ENCODE results near the gene FBXO44. TPM values are rescaled to one million over a fixed set of nuclear protein-coding genes. Genes with fewer than 3 reads are reported as not detected.

Gene FBXO44
- polyA plus RNA-seq, 4 donors: 15.5 to 19.6 (median 15.9) TPM

- no peak for DNase-seq (ENCODE audit: low read depth in 4 of 4, low spot score in 3 of 4)
Measured at GRCh38 chr1:11706292-11706691, 51.6 kb downstream of the FBXO44 start.

- DNase-seq (ENCODE audit: low read depth in 4 of 4, low spot score in 3 of 4): no peak
Measured at GRCh38 chr1:11707621-11708276, 53.1 kb downstream of the FBXO44 start.

- DNase-seq (ENCODE audit: low read depth in 4 of 4, low spot score in 3 of 4): no peak
Measured at GRCh38 chr1:11708554-11709350, 54.1 kb downstream of the FBXO44 start.

GRCh38 chr1:11711490-11711889 is 56.8 kb downstream of the FBXO44 start:
- DNase-seq (ENCODE audit: low read depth in 4 of 4, low spot score in 3 of 4): no peak

GRCh38 chr1:11712285-11712684 is 57.6 kb downstream of the FBXO44 start:
- no peak for DNase-seq (ENCODE audit: low read depth in 4 of 4, low spot score in 3 of 4)

Other genes starting within 250 kb of the FBXO44 start
- 1 to 10 TPM in 2 of 4 donors, under 1 TPM in 2; 0.80 to 1.8 (median 1.2) TPM for gene DISP3, start 175.7 kb upstream of the FBXO44 start, polyA plus RNA-seq (ENCODE audit: insufficient read length in 4 of 4)
- 1 to 10 TPM in 3 of 4 donors, under 1 TPM in 1; 0.98 to 2.0 (median 1.1) TPM for gene FBXO2, start 448 bp upstream of the FBXO44 start, polyA plus RNA-seq (ENCODE audit: insufficient read length in 4 of 4)
- gene FBXO6, start 9.3 kb downstream of the FBXO44 start, polyA plus RNA-seq (ENCODE audit: insufficient read length in 4 of 4): 1 to 10 TPM; 3.6 to 7.2 (median 4.7) TPM
- gene MAD2L2, start 26.3 kb downstream of the FBXO44 start, polyA plus RNA-seq (ENCODE audit: insufficient read length in 4 of 4): 10 to 100 TPM; 40.4 to 55.5 (median 45.4) TPM
- gene DRAXIN, start 36.8 kb downstream of the FBXO44 start, polyA plus RNA-seq (ENCODE audit: insufficient read length in 4 of 4): 1 to 10 TPM in 3 of 4 donors, under 1 TPM in 1; 1.00 to 1.3 (median 1.1) TPM
- 10 to 100 TPM; 43.2 to 61.6 (median 44.4) TPM for gene AGTRAP, start 81.3 kb downstream of the FBXO44 start, polyA plus RNA-seq (ENCODE audit: insufficient read length in 4 of 4)
- under 1 TPM in 3 of 4 donors, not detected in 1; 0.27 to 0.65 (median 0.37) TPM for gene C1orf167, start 107.3 kb downstream of the FBXO44 start, polyA plus RNA-seq (ENCODE audit: insufficient read length in 4 of 4)
- gene MTHFR, start 151.1 kb downstream of the FBXO44 start, polyA plus RNA-seq (ENCODE audit: insufficient read length in 4 of 4): 10 to 100 TPM; 17.1 to 18.9 (median 18.4) TPM
- 10 to 100 TPM; 15.5 to 20.1 (median 16.6) TPM for gene CLCN6, start 151.3 kb downstream of the FBXO44 start, polyA plus RNA-seq (ENCODE audit: insufficient read length in 4 of 4)
- under 1 TPM in 3 of 4 donors, not detected in 1; 0.22 to 0.44 (median 0.24) TPM for gene NPPA, start 192.9 kb downstream of the FBXO44 start, polyA plus RNA-seq (ENCODE audit: insufficient read length in 4 of 4)
- gene NPPB, start 204.1 kb downstream of the FBXO44 start, polyA plus RNA-seq (ENCODE audit: insufficient read length in 4 of 4): under 1 TPM in 1 of 4 donors, not detected in 3; 0.10 TPM

Measured in right renal pelvis (tissue), 4 donors.